Neural cell (in vitro differentiated cells): ENCODE measurements around the gene CREBBP. TPM values are rescaled to one million over a fixed set of nuclear protein-coding genes. Genes with fewer than 3 reads are reported as not detected.

Experiments used
- H2AFZ ChIP-seq: fragments of 200-600, 300-800 bp; sonication (generic), shearing (Covaris generic); 2 replicates; pipeline ENCODE4 v1.6.0; 2014; ENCODE audit warnings: low read depth, mild to moderate bottlenecking, antibody characterized with exemption, low read length, moderate library complexity
- H3F3A ChIP-seq: fragments of 200-600 bp; shearing (Covaris generic); 2 replicates; pipeline ENCODE4 v1.6.1; 2016; ENCODE audit warnings: mild to moderate bottlenecking, moderate library complexity, mixed read lengths, antibody characterized with exemption, low read length; ENCODE audit not compliant: insufficient read depth, poor library complexity, severe bottlenecking
- H3K27ac ChIP-seq: fragments of 200-600, 300-800 bp; sonication (generic), shearing (Covaris generic); 2 replicates; pipeline ENCODE4 v1.5.1; 2014; ENCODE audit warnings: mild to moderate bottlenecking, low read length, moderate library complexity
- H3K27me3 ChIP-seq: fragments of 300-800, 200-600 bp; sonication (generic), shearing (Covaris generic); 2 replicates; pipeline ENCODE4 v1.6.0; 2014; ENCODE audit warnings: mild to moderate bottlenecking, low read depth, low read length, moderate library complexity; ENCODE audit not compliant: insufficient read depth
- H3K36me3 ChIP-seq: fragments of 300-800, 200-600 bp; sonication (generic), shearing (Covaris generic); 2 replicates; pipeline ENCODE4 v1.5.1; 2014; ENCODE audit warnings: mild to moderate bottlenecking, antibody characterized with exemption, low read length, moderate library complexity; ENCODE audit not compliant: insufficient read depth
- H3K4me2 ChIP-seq: fragments of 300-800, 200-600 bp; sonication (generic), shearing (Covaris generic); 2 replicates; pipeline ENCODE4 v1.6.0; 2014; ENCODE audit warnings: mild to moderate bottlenecking, low read length
- H3K4me3 ChIP-seq: fragments of 300-800, 200-600 bp; sonication (generic), shearing (Covaris generic); 2 replicates; pipeline ENCODE4 v1.5.1; 2014; ENCODE audit warnings: mild to moderate bottlenecking, low read length, moderate library complexity
- H3K79me2 ChIP-seq: fragments of 200-600 bp; shearing (Covaris generic); replicated peaks from 2 replicates; pipeline ENCODE4 v1.6.0; 2014; ENCODE audit warnings: mild to moderate bottlenecking, low read length, moderate library complexity; ENCODE audit not compliant: insufficient read depth
- H3K9ac ChIP-seq: fragments of 300-800, 200-600 bp; sonication (generic), shearing (Covaris generic); 2 replicates; pipeline ENCODE4 v1.6.1; 2016; ENCODE audit warnings: mild to moderate bottlenecking, low read length, mixed read lengths
- H3K9me2 ChIP-seq: fragments of 200-600 bp; shearing (Covaris generic); 2 replicates; pipeline ENCODE4 v1.6.1; 2016; ENCODE audit warnings: mild to moderate bottlenecking, low read length, mixed read lengths; ENCODE audit not compliant: insufficient read depth
- H3K9me3 ChIP-seq: fragments of 200-600, 300-800 bp; sonication (generic), shearing (Covaris generic); 2 replicates; pipeline ENCODE4 v1.6.1; 2016; ENCODE audit warnings: mild to moderate bottlenecking, mixed run types, low read length, moderate library complexity, mixed read lengths
- H4K20me1 ChIP-seq: fragments of 200-600 bp; shearing (Covaris generic); 2 replicates; pipeline ENCODE4 v1.6.1; 2016; ENCODE audit warnings: mild to moderate bottlenecking, mixed run types; ENCODE audit not compliant: insufficient read depth
- EP300 ChIP-seq: fragments of 450-650 bp; conservative IDR thresholded peaks from 2 replicates; pipeline ENCODE4 v1.6.1; 2014; ENCODE audit warnings: antibody characterized with exemption, mild to moderate bottlenecking, moderate library complexity; ENCODE audit not compliant: poor library complexity, severe bottlenecking
- EZH2 ChIP-seq: fragments of 200-600, 300-800 bp; shearing (Covaris generic), sonication (generic); IDR thresholded peaks from 2 replicates; pipeline ENCODE4 v1.6.1; 2014; ENCODE audit warnings: antibody characterized with exemption, low read length, borderline replicate concordance, mild to moderate bottlenecking; ENCODE audit not compliant: insufficient read depth, poor library complexity, severe bottlenecking
- MXI1 ChIP-seq: fragments of 450-650 bp; conservative IDR thresholded peaks from 2 replicates; pipeline ENCODE4 v1.6.1; 2014; ENCODE audit warnings: antibody characterized with exemption, mild to moderate bottlenecking; ENCODE audit not compliant: poor library complexity, severe bottlenecking
- POLR2AphosphoS5 ChIP-seq: IDR thresholded peaks from 2 replicates; pipeline ENCODE4 v1.6.1; 2012
- RAD21 ChIP-seq: fragments of 450-650 bp; conservative IDR thresholded peaks from 2 replicates; pipeline ENCODE4 v1.6.1; 2014; ENCODE audit warnings: antibody characterized with exemption, mild to moderate bottlenecking, moderate library complexity
- SMC3 ChIP-seq: fragments of 450-650 bp; conservative IDR thresholded peaks from 2 replicates; pipeline ENCODE4 v1.6.1; 2014; ENCODE audit warnings: antibody characterized with exemption, mild to moderate bottlenecking, moderate library complexity; ENCODE audit not compliant: poor library complexity
- TAF1 ChIP-seq: IDR thresholded peaks from 2 replicates; pipeline ENCODE4 v1.6.1; 2012; ENCODE audit warnings: low read depth
- polyA plus RNA-seq: library from polyadenylated mRNA; depleted of rRNA; stranded (reverse); fragments of >200 nt; gene quantifications from 2 replicates; pipeline ENCODE4 v1.2.3, GENCODE V29; 2014
- TF ChIP-seq, protein P1 (sequence below): fragments of 450-650 bp; IDR thresholded peaks from 2 replicates; pipeline ENCODE4 v1.5.1; 2014; ENCODE audit warnings: antibody characterized with exemption, mild to moderate bottlenecking, moderate library complexity; ENCODE audit not compliant: poor library complexity, severe bottlenecking
- TF ChIP-seq, protein P2 (sequence below): IDR thresholded peaks from 2 replicates; pipeline ENCODE4 v1.6.1; 2012; ENCODE audit warnings: borderline replicate concordance

The CREBBP gene
- polyA plus RNA-seq, 1 donor from 2014 or later: 3.3 TPM

DNA sequence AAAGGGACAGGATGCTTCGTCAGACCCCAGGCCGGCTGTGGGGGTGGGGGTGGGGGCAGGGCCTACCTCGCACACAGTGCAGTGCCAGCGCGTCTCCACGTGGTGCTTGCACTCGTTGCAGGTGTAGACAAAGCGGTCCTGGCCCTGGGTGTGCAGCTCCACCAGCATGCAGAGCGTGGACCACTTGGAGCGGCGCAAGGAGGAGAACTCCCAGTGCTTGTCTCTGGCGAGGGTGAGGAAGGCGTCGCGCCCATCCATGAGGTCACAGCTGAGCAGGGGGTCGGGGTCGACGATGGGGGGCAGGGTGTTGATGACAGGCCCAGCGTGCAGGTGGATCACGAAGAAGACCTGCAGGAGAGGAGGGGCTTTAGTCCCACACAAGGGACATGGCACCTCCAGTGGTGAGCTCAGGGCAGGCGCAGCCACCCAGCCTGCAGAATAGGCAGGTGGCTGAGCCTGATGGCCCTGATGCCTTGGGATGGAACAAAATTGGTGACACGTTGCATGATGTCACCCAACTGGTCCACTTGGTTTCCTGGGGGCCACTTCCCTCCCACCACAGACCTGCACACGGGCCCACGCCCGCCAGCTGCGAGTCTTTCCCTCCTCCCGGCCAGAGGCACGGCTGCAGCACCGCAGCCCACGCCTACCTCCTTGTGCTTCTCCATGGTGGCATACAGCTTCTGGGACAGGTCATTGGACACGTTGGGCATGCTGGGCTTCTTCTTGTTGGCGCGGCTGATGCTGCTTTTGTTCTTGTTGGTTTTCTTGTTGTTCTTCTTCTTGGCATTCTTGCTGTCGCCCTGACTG lies 149.2 kb downstream of the CREBBP start:
- H2AFZ ChIP-seq: no peak overlapping the region
- no peaks in the 10 kb centered on the region for H3K79me2 ChIP-seq
- no peaks in the 10 kb centered on the region for H3K9me2 ChIP-seq
- no peak for TF ChIP-seq MXI1
- TF ChIP-seq SMC3: no peak
- no peak for TF ChIP-seq TAF1
- no peak for TF ChIP-seq EP300
- TF ChIP-seq POLR2AphosphoS5: no peak
- TF ChIP-seq RAD21: no peak
- TF ChIP-seq, protein P1, sequence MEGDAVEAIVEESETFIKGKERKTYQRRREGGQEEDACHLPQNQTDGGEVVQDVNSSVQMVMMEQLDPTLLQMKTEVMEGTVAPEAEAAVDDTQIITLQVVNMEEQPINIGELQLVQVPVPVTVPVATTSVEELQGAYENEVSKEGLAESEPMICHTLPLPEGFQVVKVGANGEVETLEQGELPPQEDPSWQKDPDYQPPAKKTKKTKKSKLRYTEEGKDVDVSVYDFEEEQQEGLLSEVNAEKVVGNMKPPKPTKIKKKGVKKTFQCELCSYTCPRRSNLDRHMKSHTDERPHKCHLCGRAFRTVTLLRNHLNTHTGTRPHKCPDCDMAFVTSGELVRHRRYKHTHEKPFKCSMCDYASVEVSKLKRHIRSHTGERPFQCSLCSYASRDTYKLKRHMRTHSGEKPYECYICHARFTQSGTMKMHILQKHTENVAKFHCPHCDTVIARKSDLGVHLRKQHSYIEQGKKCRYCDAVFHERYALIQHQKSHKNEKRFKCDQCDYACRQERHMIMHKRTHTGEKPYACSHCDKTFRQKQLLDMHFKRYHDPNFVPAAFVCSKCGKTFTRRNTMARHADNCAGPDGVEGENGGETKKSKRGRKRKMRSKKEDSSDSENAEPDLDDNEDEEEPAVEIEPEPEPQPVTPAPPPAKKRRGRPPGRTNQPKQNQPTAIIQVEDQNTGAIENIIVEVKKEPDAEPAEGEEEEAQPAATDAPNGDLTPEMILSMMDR: no peak
- TF ChIP-seq, protein P2, sequence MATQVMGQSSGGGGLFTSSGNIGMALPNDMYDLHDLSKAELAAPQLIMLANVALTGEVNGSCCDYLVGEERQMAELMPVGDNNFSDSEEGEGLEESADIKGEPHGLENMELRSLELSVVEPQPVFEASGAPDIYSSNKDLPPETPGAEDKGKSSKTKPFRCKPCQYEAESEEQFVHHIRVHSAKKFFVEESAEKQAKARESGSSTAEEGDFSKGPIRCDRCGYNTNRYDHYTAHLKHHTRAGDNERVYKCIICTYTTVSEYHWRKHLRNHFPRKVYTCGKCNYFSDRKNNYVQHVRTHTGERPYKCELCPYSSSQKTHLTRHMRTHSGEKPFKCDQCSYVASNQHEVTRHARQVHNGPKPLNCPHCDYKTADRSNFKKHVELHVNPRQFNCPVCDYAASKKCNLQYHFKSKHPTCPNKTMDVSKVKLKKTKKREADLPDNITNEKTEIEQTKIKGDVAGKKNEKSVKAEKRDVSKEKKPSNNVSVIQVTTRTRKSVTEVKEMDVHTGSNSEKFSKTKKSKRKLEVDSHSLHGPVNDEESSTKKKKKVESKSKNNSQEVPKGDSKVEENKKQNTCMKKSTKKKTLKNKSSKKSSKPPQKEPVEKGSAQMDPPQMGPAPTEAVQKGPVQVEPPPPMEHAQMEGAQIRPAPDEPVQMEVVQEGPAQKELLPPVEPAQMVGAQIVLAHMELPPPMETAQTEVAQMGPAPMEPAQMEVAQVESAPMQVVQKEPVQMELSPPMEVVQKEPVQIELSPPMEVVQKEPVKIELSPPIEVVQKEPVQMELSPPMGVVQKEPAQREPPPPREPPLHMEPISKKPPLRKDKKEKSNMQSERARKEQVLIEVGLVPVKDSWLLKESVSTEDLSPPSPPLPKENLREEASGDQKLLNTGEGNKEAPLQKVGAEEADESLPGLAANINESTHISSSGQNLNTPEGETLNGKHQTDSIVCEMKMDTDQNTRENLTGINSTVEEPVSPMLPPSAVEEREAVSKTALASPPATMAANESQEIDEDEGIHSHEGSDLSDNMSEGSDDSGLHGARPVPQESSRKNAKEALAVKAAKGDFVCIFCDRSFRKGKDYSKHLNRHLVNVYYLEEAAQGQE: no peak
- H4K20me1 ChIP-seq: no peaks in the 10 kb centered on the region
- no peak overlapping the region for H3K4me3 ChIP-seq
- no peaks in the 10 kb centered on the region for H3K36me3 ChIP-seq
- H3F3A ChIP-seq: no peaks in the 10 kb centered on the region
- no peak overlapping the region for H3K4me2 ChIP-seq
- no peak overlapping the region for H3K9ac ChIP-seq
- H3K9me3 ChIP-seq: no peaks in the 10 kb centered on the region
- no peak overlapping the region for H3K27ac ChIP-seq
- H3K27me3 ChIP-seq: no peaks in the 10 kb centered on the region

DNA sequence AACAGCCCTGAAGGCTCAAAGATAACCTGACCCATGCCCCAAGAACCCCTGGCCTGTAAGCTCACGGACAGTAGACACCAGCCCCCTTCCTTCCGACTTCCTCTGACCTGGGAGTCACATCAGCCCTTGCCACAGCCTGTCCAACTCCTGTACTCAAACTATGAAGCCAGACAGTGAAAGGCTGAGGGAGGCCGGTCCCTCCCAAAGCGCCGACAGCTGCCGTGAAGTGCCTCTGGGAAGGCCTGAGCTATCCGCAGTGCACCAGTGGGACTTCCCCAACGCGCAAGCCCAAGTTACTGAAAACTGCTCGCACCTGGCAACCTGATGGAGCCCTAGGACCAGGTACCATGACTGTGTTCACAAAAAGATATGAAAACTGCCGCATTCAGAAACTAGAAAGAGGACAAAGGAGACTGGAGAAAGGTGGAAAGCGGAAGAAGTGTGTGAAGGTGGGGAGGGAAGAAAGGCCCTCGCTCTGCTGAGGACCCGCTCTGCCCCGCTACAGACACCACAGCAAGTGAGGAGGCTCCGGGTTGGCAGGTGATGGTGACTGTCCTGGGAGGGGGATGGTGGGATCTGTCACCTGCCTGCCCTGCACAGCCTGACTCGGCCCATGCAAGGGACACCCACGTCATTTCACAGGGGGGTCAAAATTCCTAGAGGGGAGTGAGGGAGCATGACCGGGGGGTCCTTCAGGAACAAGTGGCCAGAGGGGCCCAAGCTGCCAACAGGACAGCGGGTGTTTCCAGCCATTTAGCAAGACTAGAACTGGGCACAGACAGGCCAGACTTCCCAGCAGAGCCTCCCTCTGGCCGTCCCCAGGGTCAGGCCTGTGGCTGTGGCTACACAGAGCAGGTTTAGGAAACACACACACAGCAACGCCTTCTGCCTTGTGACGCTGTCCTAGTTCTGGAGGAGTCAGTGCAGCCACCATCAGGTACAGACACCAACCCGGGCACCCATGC lies 150.1 kb downstream of the CREBBP start:
- H3K9me3 ChIP-seq: no peaks in the 10 kb centered on the region
- no peak overlapping the region for H3K4me2 ChIP-seq
- H2AFZ ChIP-seq: no peak overlapping the region
- no peaks in the 10 kb centered on the region for H4K20me1 ChIP-seq
- H3F3A ChIP-seq: no peaks in the 10 kb centered on the region
- no peak overlapping the region for H3K4me3 ChIP-seq
- H3K27ac ChIP-seq: no peak overlapping the region
- TF ChIP-seq MXI1 (no peak), EP300 (no peak), POLR2AphosphoS5 (no peak), RAD21 (no peak), SMC3 (no peak), TAF1 (no peak), EZH2 (no peak)
- TF ChIP-seq, protein P2: no peak
- TF ChIP-seq, protein P1: no peak
- H3K9ac ChIP-seq: no peak overlapping the region
- H3K79me2 ChIP-seq: no peaks in the 10 kb centered on the region
- H3K9me2 ChIP-seq: no peaks in the 10 kb centered on the region
- no peaks in the 10 kb centered on the region for H3K27me3 ChIP-seq
- H3K36me3 ChIP-seq: no peaks in the 10 kb centered on the region
